HepG2 (cell line): ENCODE measurements around the gene TEX14. TPM values are rescaled to one million over a fixed set of nuclear protein-coding genes. Genes with fewer than 3 reads are reported as not detected.

Source experiments
- BHLHE40 ChIP-seq: IDR thresholded peaks from 2 replicates; pipeline ENCODE4 v1.6.1; 2011; ENCODE audit warnings: low read length, improper control_type of control experiment
- DBP ChIP-seq: sonication (generic); formaldehyde crosslinking; IDR thresholded peaks from 2 replicates; pipeline ENCODE4 v1.4.0; 2020; ENCODE audit warnings: missing genetic modification reagents; ENCODE audit errors: not compliant biosample characterization
- FOXA3 ChIP-seq: IDR thresholded peaks from 2 replicates; pipeline ENCODE4 v1.6.1; 2016; ENCODE audit warnings: missing genetic modification reagents, missing compliant biosample characterization
- GATA4 ChIP-seq: sonication (generic); IDR thresholded peaks from 2 replicates; pipeline ENCODE4 v1.6.1; 2016; ENCODE audit warnings: antibody characterized with exemption, low read depth, borderline replicate concordance
- HBP1 ChIP-seq: IDR thresholded peaks from 2 replicates; pipeline ENCODE4 v1.6.1; 2016; ENCODE audit warnings: low read depth, control low read depth
- KDM6A ChIP-seq: IDR thresholded peaks from 2 replicates; pipeline ENCODE4 v1.6.1; 2016; ENCODE audit warnings: low read depth
- KLF16 ChIP-seq, 2 experiments: sonication (generic) in 1 of 2; formaldehyde crosslinking in 1 of 2; IDR thresholded peaks; 2 replicates each; pipeline versions ENCODE4 v1.6.1 to v1.8.0; 2016 to 2023; ENCODE audit warnings: missing genetic modification reagents in 2 of 2, missing compliant biosample characterization in 1 of 2
- KLF9 ChIP-seq: IDR thresholded peaks from 2 replicates; pipeline ENCODE4 v1.6.1; 2016; ENCODE audit warnings: low read depth
- KMT2A ChIP-seq: sonication (generic); formaldehyde crosslinking; IDR thresholded peaks from 2 replicates; pipeline ENCODE4 v1.4.0; 2020; ENCODE audit warnings: missing genetic modification reagents
- KMT2B ChIP-seq: IDR thresholded peaks from 2 replicates; pipeline ENCODE4 v1.6.1; 2016; ENCODE audit warnings: missing genetic modification reagents, missing compliant biosample characterization
- MAX ChIP-seq: IDR thresholded peaks from 2 replicates; pipeline ENCODE4 v1.6.1; 2012; ENCODE audit warnings: inconsistent platforms
- MED8 ChIP-seq: sonication (generic); formaldehyde crosslinking; IDR thresholded peaks from 2 replicates; pipeline ENCODE4 v1.8.1; 2023; ENCODE audit warnings: mild to moderate bottlenecking, missing genetic modification reagents; ENCODE audit not compliant: insufficient replicate concordance
- MXD4 ChIP-seq: IDR thresholded peaks from 2 replicates; pipeline ENCODE4 v1.6.1; 2016; ENCODE audit warnings: mild to moderate bottlenecking, missing biosample characterization, missing genetic modification reagents
- PHF8 ChIP-seq: sonication (generic); formaldehyde crosslinking; IDR thresholded peaks from 2 replicates; pipeline ENCODE4 v1.5.0; 2020; ENCODE audit warnings: missing genetic modification reagents
- SIX4 ChIP-seq: sonication (generic); formaldehyde crosslinking; IDR thresholded peaks from 2 replicates; pipeline ENCODE4 v1.4.0; 2020; ENCODE audit warnings: missing genetic modification reagents
- TRAFD1 ChIP-seq: sonication (generic); formaldehyde crosslinking; IDR thresholded peaks from 2 replicates; pipeline ENCODE4 v1.5.1; 2020; ENCODE audit warnings: missing genetic modification reagents, mild to moderate bottlenecking, borderline replicate concordance
- ZBTB7B ChIP-seq: sonication (generic); formaldehyde crosslinking; IDR thresholded peaks from 2 replicates; pipeline ENCODE4 v1.4.0; 2020; ENCODE audit warnings: missing genetic modification reagents
- ZFP1 ChIP-seq: IDR thresholded peaks from 2 replicates; pipeline ENCODE4 v1.6.1; 2016
- ZNF205 ChIP-seq: IDR thresholded peaks from 2 replicates; pipeline ENCODE4 v1.6.1; 2018; ENCODE audit warnings: missing biosample characterization, missing genetic modification reagents
- ZNF350 ChIP-seq: sonication (generic); formaldehyde crosslinking; IDR thresholded peaks from 2 replicates; pipeline ENCODE4 v1.4.0; 2020; ENCODE audit warnings: mild to moderate bottlenecking, low read depth, missing genetic modification reagents, borderline replicate concordance
- ZNF562 ChIP-seq: sonication (generic); formaldehyde crosslinking; IDR thresholded peaks from 2 replicates; pipeline ENCODE4 v1.8.0; 2022; ENCODE audit warnings: missing genetic modification reagents, borderline replicate concordance
- ZNF572 ChIP-seq: sonication (generic); formaldehyde crosslinking; IDR thresholded peaks from 2 replicates; pipeline ENCODE4 v1.5.1; 2020; ENCODE audit warnings: mild to moderate bottlenecking, missing genetic modification reagents
- ZNF589 ChIP-seq: sonication (generic); formaldehyde crosslinking; conservative IDR thresholded peaks from 2 replicates; pipeline ENCODE4 v1.8.0; 2022; ENCODE audit warnings: mild to moderate bottlenecking, moderate library complexity, missing genetic modification reagents
- ZNF7 ChIP-seq: IDR thresholded peaks from 2 replicates; pipeline ENCODE4 v1.6.1; 2016; ENCODE audit warnings: missing biosample characterization, missing genetic modification reagents
- ZNF766 ChIP-seq: sonication (generic); formaldehyde crosslinking; IDR thresholded peaks from 2 replicates; pipeline ENCODE4 v1.5.0; 2020; ENCODE audit warnings: missing genetic modification reagents, borderline replicate concordance
- ZSCAN30 ChIP-seq: sonication (generic); formaldehyde crosslinking; IDR thresholded peaks from 2 replicates; pipeline ENCODE4 v1.5.0; 2020; ENCODE audit warnings: mild to moderate bottlenecking, missing genetic modification reagents
- polyA plus RNA-seq, 8 experiments: library from polyadenylated mRNA; depleted of rRNA in 3 of 8; stranded (reverse) in 7 of 8; unstranded in 1 of 8; fragments of >200 nt; fragmentation: Illumina TruSeq in 4 of 8; extraction: Trizol in 4 of 8; gene quantifications; 2 replicates each; pipeline versions ENCODE4 v1.2.1 to v1.2.3, GENCODE V29; 2011 to 2016; ENCODE audit warnings: low read depth in 4 of 8, missing spikeins in 1 of 8, mixed read lengths in 1 of 8; ENCODE audit not compliant: insufficient read depth in 1 of 8
- total RNA-seq, 5 experiments: library from RNA; depleted of rRNA; stranded (reverse); fragments of >200 nt; fragmentation: Illumina TruSeq; extraction: Trizol; gene quantifications; 2 replicates each; pipeline ENCODE4 v1.2.3, GENCODE V29; 2016; ENCODE audit warnings: low read depth in 1 of 5

The TEX14 gene
- total and polyA plus RNA-seq, 2 of the 13 experiments (the other 11 are each of a cell fraction or from before 2014, with no cell fraction given), result 0.04 to 0.07 TPM

- TF ChIP-seq KLF16 (CRISPR knock-in tag; IDR thresholded peaks at IDR 0.05) (peak in 1 of 2 experiments; percentile 99; a peak in 2 of 4 replicates), ZNF589 (CRISPR knock-in tag) (peak; percentile 76), MXD4 (CRISPR knock-in tag) (peak; percentile 74; the same call in 1 of the 2 replicates), TRAFD1 (CRISPR knock-in tag) (no peak), KMT2A (CRISPR knock-in tag) (peak; percentile 59; the same call in 1 of the 2 replicates), MED8 (peak; percentile 100), MAX (peak; percentile 60; the same call in 1 of the 2 replicates), DBP (peak; percentile 49), ZNF766 (peak; percentile 80), KDM6A (CRISPR knock-in tag) (no peak), ZNF562 (CRISPR knock-in tag) (0 out of 2 replicates have a peak, but pooled peaks have one; percentile 64), SIX4 (CRISPR knock-in tag) (peak; percentile 80), ZNF7 (CRISPR knock-in tag) (peak; percentile 47; the same call in 1 of the 2 replicates), KLF9 (CRISPR knock-in tag) (peak; percentile 90; the same call in 1 of the 2 replicates), FOXA3 (CRISPR knock-in tag) (peak; percentile 92), ZSCAN30 (CRISPR knock-in tag) (peak; percentile 83; the same call in 1 of the 2 replicates), ZNF572 (CRISPR knock-in tag) (no peak), ZNF350 (CRISPR knock-in tag) (peak; percentile 23; the same call in 1 of the 2 replicates), ZNF205 (CRISPR knock-in tag) (peak; percentile 93), ZBTB7B (CRISPR knock-in tag) (peak; percentile 47; the same call in 1 of the 2 replicates), GATA4 (peak; percentile 99), KMT2B (CRISPR knock-in tag) (peak; percentile 79), BHLHE40 (peak; percentile 48; the same call in 1 of the 2 replicates), PHF8 (CRISPR knock-in tag) (peak; percentile 45), ZFP1 (0 out of 2 replicates have a peak, but pooled peaks have one; percentile 74), HBP1 (CRISPR knock-in tag) (0 out of 2 replicates have a peak, but pooled peaks have one; percentile 59)
Observed at GRCh38 chr17:58658804-58659713, 32.8 kb downstream of the TEX14 start (continued).
